ENCODE data around the gene PARD3B.

Gene PARD3B

GRCh38 chr2:204900487-204900886, 355.2 kb downstream of the PARD3B start:
- TF ChIP-seq CTCF (conservative IDR thresholded peaks at IDR 0.05; ENCODE audit: low read depth), result no peak
- DNase-seq (ENCODE audit: low spot score), result peak; percentile 5
- ChIA-PET POLR2A (ENCODE audit: low non-redundant PET) (no interaction called here), CTCF (interaction anchor here (0.7 kb wide), 1 partner anchor 296 kb away, joined by 3 read pairs; no protein-coding TSS in a partner anchor)
- H3K27ac ChIP-seq, result no peak overlapping the region

- CTCF ChIA-PET, result interaction anchor here (0.7 kb wide), 1 partner anchor 295 kb away, joined by 3 read pairs; no protein-coding TSS in a partner anchor
- H3K27ac ChIP-seq, result no peak overlapping the region
- DNase-seq (ENCODE audit: low spot score), result no peak
- no peak for TF ChIP-seq CTCF (conservative IDR thresholded peaks at IDR 0.05; ENCODE audit: low read depth)
- POLR2A ChIA-PET (ENCODE audit: low non-redundant PET), result no interaction called here
Measured at GRCh38 chr2:204900910-204901309, 355.6 kb downstream of the PARD3B start.

GRCh38 chr2:204901591-204901990, 356.3 kb downstream of the PARD3B start:
- no peak for TF ChIP-seq CTCF (conservative IDR thresholded peaks at IDR 0.05; ENCODE audit: low read depth)
- DNase-seq (ENCODE audit: low spot score), result no peak
- ChIA-PET POLR2A (ENCODE audit: low non-redundant PET) (no interaction called here), CTCF (interaction anchor here (0.5 kb wide), 1 partner anchor 155 kb away, joined by 3 read pairs; no protein-coding TSS in a partner anchor)
- H3K27ac ChIP-seq, result no peak overlapping the region

GRCh38 chr2:204909791-204910190, 364.5 kb downstream of the PARD3B start:
- H3K27ac ChIP-seq, result no peak overlapping the region
- CTCF ChIA-PET, result no interaction called here
- no peak for DNase-seq (ENCODE audit: low spot score)
- POLR2A ChIA-PET (ENCODE audit: low non-redundant PET), result no interaction called here
- no peak for TF ChIP-seq CTCF (conservative IDR thresholded peaks at IDR 0.05; ENCODE audit: low read depth)

- ChIA-PET POLR2A (ENCODE audit: low non-redundant PET) (no interaction called here), CTCF (no interaction called here)
- no peak for DNase-seq (ENCODE audit: low spot score)
- TF ChIP-seq CTCF (conservative IDR thresholded peaks at IDR 0.05; ENCODE audit: low read depth), result no peak
- no peak overlapping the region for H3K27ac ChIP-seq
Measured at GRCh38 chr2:204913312-204913711, 368.0 kb downstream of the PARD3B start.

GRCh38 chr2:204913854-204914464, 368.7 kb downstream of the PARD3B start:
- ChIA-PET CTCF (no interaction called here), POLR2A (ENCODE audit: low non-redundant PET) (no interaction called here)
- DNase-seq (ENCODE audit: low spot score), result no peak
- TF ChIP-seq CTCF (conservative IDR thresholded peaks at IDR 0.05; ENCODE audit: low read depth), result no peak
- no peak overlapping the region for H3K27ac ChIP-seq

All from RWPE1 (cell line).